ENCODE results near the gene SUPT5H.

The SUPT5H gene

DNA sequence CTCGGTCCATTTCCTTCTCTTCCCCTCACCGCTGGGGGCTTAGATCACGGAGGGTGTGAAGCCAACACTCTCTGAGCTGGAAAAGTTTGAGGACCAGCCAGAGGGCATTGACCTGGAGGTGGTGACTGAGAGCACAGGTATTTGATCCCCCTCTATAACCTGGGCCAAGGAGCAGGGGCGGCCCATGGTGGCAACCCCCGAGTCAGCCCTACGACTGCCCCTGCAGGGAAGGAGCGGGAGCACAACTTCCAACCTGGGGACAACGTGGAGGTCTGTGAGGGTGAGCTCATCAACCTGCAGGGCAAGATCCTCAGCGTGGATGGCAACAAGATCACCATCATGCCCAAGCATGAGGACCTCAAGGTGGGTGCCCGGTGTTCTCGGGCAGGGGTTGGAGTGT, 23.7 kb downstream of the SUPT5H start:
- Histone ChIP-seq H3K27me3 (ENCODE audit: insufficient read depth, low read depth, severe bottlenecking) (no peaks in the 10 kb centered on the region), H3K36me3 (peaks cover 91% of the 10 kb centered on the region), H3K4me3 (ENCODE audit: low read depth, low read length) (no peak overlapping the region), H3K27ac (no peak overlapping the region), H3K9me3 (ENCODE audit: severe bottlenecking) (no peaks in the 10 kb centered on the region)
- no peak for DNase-seq
- TF ChIP-seq, protein P1, sequence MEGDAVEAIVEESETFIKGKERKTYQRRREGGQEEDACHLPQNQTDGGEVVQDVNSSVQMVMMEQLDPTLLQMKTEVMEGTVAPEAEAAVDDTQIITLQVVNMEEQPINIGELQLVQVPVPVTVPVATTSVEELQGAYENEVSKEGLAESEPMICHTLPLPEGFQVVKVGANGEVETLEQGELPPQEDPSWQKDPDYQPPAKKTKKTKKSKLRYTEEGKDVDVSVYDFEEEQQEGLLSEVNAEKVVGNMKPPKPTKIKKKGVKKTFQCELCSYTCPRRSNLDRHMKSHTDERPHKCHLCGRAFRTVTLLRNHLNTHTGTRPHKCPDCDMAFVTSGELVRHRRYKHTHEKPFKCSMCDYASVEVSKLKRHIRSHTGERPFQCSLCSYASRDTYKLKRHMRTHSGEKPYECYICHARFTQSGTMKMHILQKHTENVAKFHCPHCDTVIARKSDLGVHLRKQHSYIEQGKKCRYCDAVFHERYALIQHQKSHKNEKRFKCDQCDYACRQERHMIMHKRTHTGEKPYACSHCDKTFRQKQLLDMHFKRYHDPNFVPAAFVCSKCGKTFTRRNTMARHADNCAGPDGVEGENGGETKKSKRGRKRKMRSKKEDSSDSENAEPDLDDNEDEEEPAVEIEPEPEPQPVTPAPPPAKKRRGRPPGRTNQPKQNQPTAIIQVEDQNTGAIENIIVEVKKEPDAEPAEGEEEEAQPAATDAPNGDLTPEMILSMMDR (IDR thresholded peaks at IDR 0.05; ENCODE audit: low read depth, low read length) = no peak

DNA sequence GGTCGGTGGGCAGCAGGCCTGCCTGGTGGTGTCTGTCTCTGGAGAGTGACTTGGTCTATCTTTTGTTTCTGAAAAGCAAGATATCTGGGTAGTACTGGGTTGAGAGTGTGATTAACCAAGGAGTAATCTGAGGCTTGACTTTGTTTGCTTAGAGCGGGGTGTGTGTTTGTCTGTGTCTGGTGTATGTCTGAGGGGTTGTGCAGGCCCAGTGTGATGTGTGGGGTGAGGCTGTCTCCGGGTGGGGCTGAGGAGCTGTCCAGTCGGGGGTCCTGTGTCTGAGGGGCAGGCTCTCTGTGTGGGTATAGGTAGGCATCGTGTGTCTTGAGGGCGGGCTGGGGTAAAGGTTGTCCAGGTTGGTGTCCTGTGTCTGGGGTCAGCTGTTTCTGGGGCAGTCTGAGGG, 24.2 kb downstream of the SUPT5H start:
- H3K4me3 ChIP-seq (ENCODE audit: low read depth, low read length) = no peak overlapping the region
- no peak for DNase-seq
- peaks cover 93% of the 10 kb centered on the region for H3K36me3 ChIP-seq
- TF ChIP-seq, protein P1 (IDR thresholded peaks at IDR 0.05; ENCODE audit: low read depth, low read length) = no peak
- H3K27ac ChIP-seq = no peak overlapping the region
- no peaks in the 10 kb centered on the region for H3K27me3 ChIP-seq (ENCODE audit: insufficient read depth, low read depth, severe bottlenecking)
- H3K9me3 ChIP-seq (ENCODE audit: severe bottlenecking) = no peaks in the 10 kb centered on the region

DNA sequence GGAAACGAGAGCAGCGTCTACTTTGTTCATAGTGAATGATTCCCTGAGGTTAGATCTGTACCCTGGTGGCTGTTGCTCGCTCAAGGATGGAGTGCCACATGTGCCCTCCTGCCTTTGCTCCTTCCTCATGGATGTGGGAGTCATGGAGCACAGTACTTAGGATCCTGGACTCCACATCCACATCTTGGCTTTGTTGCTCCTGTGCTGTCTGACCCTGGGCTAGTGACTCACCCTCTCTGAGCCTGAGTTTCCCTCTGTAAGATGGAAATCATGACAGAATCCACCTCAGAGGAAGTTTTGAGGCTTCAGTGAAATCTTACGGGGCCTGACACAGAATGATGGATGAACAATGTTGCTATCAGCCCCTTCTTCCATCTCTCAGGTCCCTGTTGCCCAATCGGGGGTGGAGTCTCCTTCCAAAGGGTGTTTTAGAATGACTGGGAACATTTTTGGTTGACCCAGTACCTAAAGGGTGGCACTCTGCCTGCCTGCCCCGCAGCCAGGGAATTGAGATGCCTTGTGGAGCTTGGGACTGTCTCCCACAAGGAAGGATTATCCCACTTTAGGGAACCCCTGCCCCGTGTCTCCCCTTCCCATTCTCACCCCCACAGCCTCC, 25.4 kb downstream of the SUPT5H start:
- Histone ChIP-seq H3K27ac (no peak overlapping the region), H3K4me3 (ENCODE audit: low read depth, low read length) (no peak overlapping the region), H3K36me3 (peaks cover 88% of the 10 kb centered on the region), H3K9me3 (ENCODE audit: severe bottlenecking) (no peaks in the 10 kb centered on the region), H3K27me3 (ENCODE audit: insufficient read depth, low read depth, severe bottlenecking) (no peaks in the 10 kb centered on the region)
- TF ChIP-seq, protein P1 (IDR thresholded peaks at IDR 0.05; ENCODE audit: low read depth, low read length) = no peak
- no peak for DNase-seq

DNA sequence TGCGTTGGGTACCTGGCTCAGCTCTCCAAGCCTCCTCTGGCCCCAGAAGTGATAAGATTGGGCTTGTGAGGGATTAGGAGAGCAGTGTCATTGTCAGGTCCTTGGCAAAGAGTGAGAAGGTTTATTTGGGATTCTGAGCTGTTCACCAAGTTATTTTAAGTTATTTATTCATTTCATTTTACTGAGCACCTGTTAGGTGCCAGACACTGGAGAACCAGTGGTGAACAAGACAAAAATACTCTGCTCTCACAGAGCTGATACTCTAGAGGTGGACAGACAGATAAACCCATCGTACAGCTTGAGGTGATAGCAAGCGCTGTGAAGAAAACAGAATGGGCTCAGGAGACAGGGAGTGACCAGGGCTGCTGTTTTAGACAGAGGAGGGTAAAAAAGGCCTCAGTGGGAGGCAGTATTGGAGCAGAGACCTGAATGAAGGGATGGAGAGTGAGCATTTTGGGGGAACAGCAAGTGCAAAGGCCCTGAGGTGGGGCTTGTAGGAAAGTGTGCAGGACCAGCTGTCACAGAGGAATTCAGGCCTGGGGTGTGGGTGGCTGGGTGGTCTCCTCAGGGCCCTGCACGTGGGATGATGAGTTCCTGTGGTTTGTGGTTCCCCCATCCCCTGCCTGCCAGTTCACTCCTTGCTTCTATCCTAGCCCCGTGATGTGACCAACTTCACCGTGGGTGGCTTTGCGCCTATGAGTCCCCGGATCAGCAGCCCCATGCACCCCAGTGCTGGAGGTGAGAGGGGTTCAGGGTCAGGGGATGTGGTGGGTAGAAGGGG, 26.6 kb downstream of the SUPT5H start:
- no peak for DNase-seq
- Histone ChIP-seq H3K27ac (no peak overlapping the region), H3K4me3 (ENCODE audit: low read depth, low read length) (no peak overlapping the region), H3K36me3 (peaks cover 87% of the 10 kb centered on the region), H3K27me3 (ENCODE audit: insufficient read depth, low read depth, severe bottlenecking) (no peaks in the 10 kb centered on the region), H3K9me3 (ENCODE audit: severe bottlenecking) (no peaks in the 10 kb centered on the region)
- TF ChIP-seq, protein P1 (IDR thresholded peaks at IDR 0.05; ENCODE audit: low read depth, low read length) = no peak

DNA sequence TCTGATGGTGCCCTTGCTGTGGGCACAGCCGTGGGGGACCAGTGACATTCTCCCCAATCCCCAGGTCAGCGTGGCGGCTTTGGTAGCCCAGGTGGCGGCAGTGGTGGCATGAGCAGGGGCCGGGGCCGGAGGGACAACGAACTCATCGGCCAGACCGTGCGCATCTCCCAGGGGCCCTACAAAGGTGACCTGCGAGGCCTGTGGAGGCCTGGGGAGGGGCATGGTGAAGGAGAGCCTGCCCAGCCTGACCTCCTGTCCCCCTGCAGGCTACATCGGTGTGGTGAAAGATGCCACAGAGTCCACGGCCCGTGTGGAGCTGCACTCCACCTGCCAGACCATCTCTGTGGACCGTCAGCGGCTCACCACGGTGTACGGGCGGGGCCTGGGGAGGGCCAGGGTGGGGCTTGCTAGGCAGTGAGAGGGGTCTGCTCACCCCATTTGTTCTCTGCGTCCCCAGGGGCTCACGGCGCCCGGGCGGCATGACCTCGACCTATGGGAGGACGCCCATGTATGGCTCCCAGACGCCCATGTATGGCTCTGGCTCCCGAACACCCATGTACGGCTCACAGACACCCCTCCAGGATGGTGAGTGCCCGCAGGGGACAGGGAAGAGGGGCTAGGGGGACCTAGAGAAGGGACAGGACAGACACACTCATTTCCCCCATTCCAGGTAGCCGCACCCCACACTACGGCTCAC, 27.5 kb downstream of the SUPT5H start:
- Histone ChIP-seq H3K27me3 (ENCODE audit: insufficient read depth, low read depth, severe bottlenecking) (no peaks in the 10 kb centered on the region), H3K4me3 (ENCODE audit: low read depth, low read length) (no peak overlapping the region), H3K27ac (no peak overlapping the region), H3K9me3 (ENCODE audit: severe bottlenecking) (no peaks in the 10 kb centered on the region), H3K36me3 (peaks cover 83% of the 10 kb centered on the region)
- TF ChIP-seq, protein P1 (IDR thresholded peaks at IDR 0.05; ENCODE audit: low read depth, low read length) = no peak
- DNase-seq = no peak
